Psoas muscle (tissue), 8 donors: ENCODE data around the gene NR6A1. TPM values are rescaled to one million over a fixed set of nuclear protein-coding genes. Genes with fewer than 3 reads are reported as not detected.

Source experiments
- ATAC-seq, 4 donors: fragments of 200-7000 bp; cut with Tn5 transposase; one replicate each; pipeline ENCODE4 v1.9.1; 2020; ENCODE audit warnings: moderate library complexity in 3 of 4, mild to moderate bottlenecking in 2 of 4
- DNase-seq, 2 donors: peaks; one replicate each; pipeline ENCODE4 v3.0.0-alpha.2; 2020
- H3K27ac ChIP-seq: fragments of 200-600 bp; one replicate; pipeline ENCODE4 v1.8.0; 2022
- H3K27me3 ChIP-seq, 3 donors: fragments of 200-600 bp in 1 of 3; one replicate each; pipeline versions ENCODE4 v1.6.1 to v1.8.0; 2013 to 2022; ENCODE audit warnings: low read length in 2 of 3, mild to moderate bottlenecking in 2 of 3, moderate library complexity in 1 of 3; ENCODE audit not compliant: insufficient read depth in 3 of 3
- H3K36me3 ChIP-seq, 2 donors: fragments of 200-600 bp in 1 of 2; one replicate each; pipeline versions ENCODE4 v1.6.1 to v1.8.0; 2013 to 2022; ENCODE audit warnings: low read depth in 1 of 2, mild to moderate bottlenecking in 1 of 2, moderate library complexity in 1 of 2; ENCODE audit not compliant: insufficient read depth in 1 of 2
- H3K4me1 ChIP-seq: fragments of 200-600 bp; one replicate; pipeline ENCODE4 v1.8.0; 2022
- H3K4me3 ChIP-seq: fragments of 200-600 bp; one replicate; pipeline ENCODE4 v1.8.0; 2022; ENCODE audit warnings: mild to moderate bottlenecking
- H3K9me3 ChIP-seq: fragments of 200-600 bp; one replicate; pipeline ENCODE4 v1.8.0; 2022
- CTCF ChIP-seq: fragments of 200-600 bp; IDR thresholded peaks from one replicate; pipeline ENCODE4 v1.8.0; 2022; ENCODE audit warnings: antibody characterized with exemption
- WGBS, 3 donors: extraction: QIAGEN DNeasy Blood & Tissue Kit; methylation state at CpG; one replicate each; pipeline versions ENCODE4 v1.1.6 to v1.1.7; 2013; 5-methylcytosine and 5-hydroxymethylcytosine counted together
- intact Hi-C, 2 donors: fragments of 100-400 bp; cut with DNase I; formaldehyde crosslinking; loops; one replicate each; pipeline versions ENCODE4 v1.11.0 to v1.14.2; 2022
- polyA plus RNA-seq, 3 donors: library from polyadenylated mRNA; stranded (reverse); fragments of 200-250 nt; gene quantifications; one replicate each; pipeline ENCODE4 v1.2.3, GENCODE V29; 2013
- total RNA-seq, 4 donors: library from RNA; stranded (reverse); fragmentation: NEBNext Ultra II Directional in 2 of 4; extraction: Animal tissue kit (Norgen Biotek cat#: 25700) in 2 of 4; gene quantifications; one replicate each; pipeline versions ENCODE4 v1.2.1 to v1.2.4, GENCODE V29; 2021 to 2023
- donor health status: healthy with polysubstance abuse.
- donor health status: DM: no; HTN: no; CAD: no; lungs with moderate emphysema.
- donor health status: Bipolar disorder and iron deficiency.
- donor health status: healthy.
- donor health status: DM: yes; HTN: yes; CAD: no.
- donor health status: DM: no; HTN: no; CAD: no.
- donor health status: DM: no; HTN: no; CAD: no.
- donor health status: DM: yes; HTN: yes; CAD: no.

The NR6A1 gene
- total and polyA plus RNA-seq, 7 donors = 0.32 to 2.6 (median 0.70) TPM

DNA sequence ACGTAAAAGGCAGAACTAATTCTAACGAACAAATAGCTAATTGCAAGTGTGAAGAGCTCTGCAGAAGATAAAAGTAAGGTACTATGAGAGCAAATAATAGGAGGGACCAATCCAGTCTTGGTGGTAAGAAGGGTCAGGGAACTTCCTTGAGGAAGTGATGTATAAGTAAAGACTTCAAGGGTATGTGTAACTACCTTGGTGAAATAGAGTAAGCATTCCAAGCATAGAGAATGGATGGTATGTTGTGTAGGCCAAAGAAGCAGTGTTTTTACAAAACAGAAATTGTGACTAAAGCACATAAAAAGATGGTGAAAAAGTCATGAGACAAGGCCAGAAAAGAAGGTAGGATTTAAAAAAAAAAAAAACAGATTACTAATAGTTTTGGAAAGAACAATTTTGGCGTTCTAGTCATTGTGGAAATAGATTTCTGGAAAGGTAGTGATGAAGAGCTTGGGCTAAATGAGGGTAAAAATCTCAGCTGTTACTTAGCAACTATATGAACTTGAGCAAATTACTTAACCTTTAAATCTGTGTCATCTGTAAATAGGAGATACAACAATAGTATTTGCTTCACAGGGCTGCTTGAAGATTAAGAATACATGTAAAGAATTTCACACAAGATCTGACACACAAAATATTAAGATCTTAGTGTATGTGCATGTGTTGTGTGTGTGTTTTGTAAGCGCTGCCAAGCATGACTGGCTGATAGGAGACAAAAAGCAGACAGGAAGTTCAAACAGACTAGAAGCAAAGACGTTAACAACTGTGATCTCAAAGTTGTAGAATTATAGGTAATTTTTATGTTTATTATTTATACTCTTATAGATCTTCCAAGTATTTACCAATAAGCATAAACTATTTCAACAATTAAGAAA lies 73.5 kb downstream of the NR6A1 start:
- DNase-seq = no peak
- Histone ChIP-seq H3K4me3 (no peak overlapping the region), H3K27ac (no peak overlapping the region), H3K4me1 (no peaks in the 10 kb centered on the region), H3K9me3 (no peaks in the 10 kb centered on the region), H3K27me3 (no peaks in the 10 kb centered on the region), H3K36me3 (no peaks in the 10 kb centered on the region)
- 75 to 85% (median 77%) methylated on average over 5 of the region's 5 CpGs for WGBS, 3 donors
- intact Hi-C loops = no loop called here
- TF ChIP-seq CTCF = no peak
- no peak for ATAC-seq

DNA sequence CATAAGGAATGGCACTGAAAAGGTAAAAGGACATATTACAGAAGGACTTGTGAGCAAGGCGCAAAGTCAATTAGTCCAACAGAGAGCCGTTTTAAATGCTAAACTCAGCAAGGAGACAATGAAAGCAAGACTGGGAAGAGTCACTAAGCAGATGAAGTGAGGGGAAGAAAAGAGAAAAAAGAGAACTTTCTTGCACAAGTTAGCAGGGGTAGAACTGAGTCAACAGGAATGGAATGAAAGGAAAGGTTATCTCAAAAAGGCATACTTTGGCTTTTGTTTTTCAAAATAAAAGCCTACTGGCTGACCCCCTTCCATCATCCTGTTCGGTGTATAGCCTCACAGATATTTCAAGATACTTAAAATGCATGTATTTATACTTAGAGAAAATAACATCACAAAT lies 75.0 kb downstream of the NR6A1 start:
- Histone ChIP-seq H3K4me3 (no peak overlapping the region), H3K4me1 (no peaks in the 10 kb centered on the region), H3K27ac (no peak overlapping the region), H3K9me3 (no peaks in the 10 kb centered on the region), H3K36me3 (no peaks in the 10 kb centered on the region), H3K27me3 (no peaks in the 10 kb centered on the region)
- ATAC-seq (no peak), DNase-seq (no peak)
- WGBS, 3 donors = 78 to 92% (median 79%) methylated on average over 3 of the region's 3 CpGs
- intact Hi-C loops = no loop called here
- TF ChIP-seq CTCF = no peak

DNA sequence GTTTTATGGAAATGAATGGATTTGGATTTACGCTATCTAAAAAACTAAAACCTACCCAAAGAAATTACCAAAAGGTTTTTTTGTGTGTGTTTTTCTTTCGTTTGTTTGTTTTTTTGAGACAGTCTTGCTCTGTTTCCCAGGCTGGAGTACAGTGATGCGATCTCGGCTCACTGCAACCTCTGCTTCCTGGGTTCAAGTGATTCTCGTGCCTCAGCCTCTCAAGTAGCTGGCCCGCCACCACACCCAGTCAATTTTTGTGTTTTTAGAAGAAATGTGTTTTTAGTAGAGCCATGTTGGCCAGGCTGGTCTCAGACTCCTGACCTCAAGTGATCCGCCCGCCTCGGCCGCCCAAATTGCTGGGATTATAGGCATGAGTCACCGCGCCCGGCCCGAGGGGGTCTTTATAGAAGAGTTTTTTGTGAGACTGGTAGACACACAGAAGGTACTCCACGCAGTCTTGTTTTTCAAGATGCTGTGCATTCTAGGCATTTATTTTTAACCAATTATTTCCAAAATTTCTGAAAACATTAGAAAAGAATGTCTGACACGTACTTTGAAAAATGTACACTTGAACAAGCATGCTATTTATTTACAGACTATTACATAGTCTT lies 75.7 kb downstream of the NR6A1 start:
- Histone ChIP-seq H3K4me3 (no peak overlapping the region), H3K9me3 (no peaks in the 10 kb centered on the region), H3K27ac (no peak overlapping the region), H3K27me3 (no peaks in the 10 kb centered on the region), H3K4me1 (no peaks in the 10 kb centered on the region), H3K36me3 (no peaks in the 10 kb centered on the region)
- ATAC-seq (no peak), DNase-seq (no peak)
- no peak for TF ChIP-seq CTCF
- intact Hi-C loops = no loop called here
- WGBS, 3 donors = 93 to 95% (median 94%) methylated on average over 16 of the region's 16 CpGs

DNA sequence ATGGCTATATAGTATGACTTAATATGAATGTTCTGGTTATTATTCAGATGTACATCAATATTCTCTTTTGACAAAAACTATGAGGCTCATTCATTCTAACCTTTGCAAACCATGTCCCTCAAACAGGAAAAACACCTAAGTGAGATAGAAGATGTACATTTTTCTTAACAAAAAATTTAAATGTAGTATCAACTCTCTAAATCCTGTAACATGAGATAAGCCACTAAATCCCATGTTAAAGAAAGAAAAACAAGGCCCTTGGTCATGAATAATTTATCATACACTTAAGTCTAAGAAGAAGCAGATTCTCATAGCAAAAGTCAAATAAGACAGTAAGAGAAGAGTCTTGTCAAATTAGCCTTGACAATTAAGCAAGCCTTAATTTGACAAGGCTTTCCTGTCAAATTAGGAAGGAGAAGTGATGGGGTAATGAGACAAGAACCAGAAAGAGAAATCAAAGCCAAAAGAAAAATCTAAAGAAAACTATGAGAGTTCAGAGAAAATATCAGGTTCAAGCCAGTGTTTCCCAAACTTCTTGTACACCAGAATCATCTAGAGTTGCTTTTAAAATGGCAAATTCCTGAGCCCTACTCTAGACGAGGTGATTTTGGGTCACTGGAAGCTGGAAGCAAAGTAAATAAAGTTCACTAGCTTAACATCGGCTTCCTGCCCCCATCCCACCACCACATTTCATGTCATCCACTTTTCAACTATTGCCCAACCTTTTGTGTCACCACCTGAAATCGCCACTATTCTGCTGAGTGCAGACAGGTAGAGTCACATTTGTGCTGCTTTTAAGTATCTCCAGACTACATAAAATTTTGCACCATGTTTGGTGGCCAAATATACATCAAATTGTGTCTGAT lies 76.5 kb downstream of the NR6A1 start:
- no peak for DNase-seq
- Histone ChIP-seq H3K9me3 (no peaks in the 10 kb centered on the region), H3K27me3 (no peaks in the 10 kb centered on the region), H3K27ac (no peak overlapping the region), H3K4me1 (no peaks in the 10 kb centered on the region), H3K4me3 (no peak overlapping the region), H3K36me3 (no peaks in the 10 kb centered on the region)
- intact Hi-C loops = no loop called here
- TF ChIP-seq CTCF = no peak
- no peak for ATAC-seq
- 71 to 83% (median 75%) methylated on average over 3 of the region's 3 CpGs for WGBS, 3 donors
